K562 (cell line): Measurements from ENCODE around the gene ZNF189. TPM values are rescaled to one million over a fixed set of nuclear protein-coding genes. Genes with fewer than 3 reads are reported as not detected.

Source experiments
- ATAC-seq: fragments of 200-7000 bp; cut with Tn5 transposase; 3 replicates; pipeline ENCODE4 v1.9.1; 2020; ENCODE audit warnings: moderate library complexity
- BruUV-seq: library from RNA; stranded (reverse); fragments of 400-500 nt; replicated peaks from 2 replicates; lab custom pipeline; 2021; lab: Mats Ljungman, UMichigan
- CTCF ChIA-PET: fragments of 300-600 bp; formaldehyde crosslinking; extraction: SDS; loops from one replicate; lab custom pipeline; 2021; ENCODE audit warnings: low intra/inter-chr PET ratio; lab: Yijun Ruan, JAX
- POLR2A ChIA-PET: fragments of 300-600, 350-650 bp; sonication (Branson Sonifier 250); formaldehyde crosslinking; extraction: SDS; loops from one replicate; lab custom pipeline; 2021; ENCODE audit warnings: antibody characterized with exemption, inconsistent platforms; lab: Yijun Ruan, JAX
- DNase-seq, 4 experiments: peaks; one replicate each; pipeline versions ENCODE4 v3.0.0 to v3.0.0-alpha.2; 2011 to 2018; ENCODE audit warnings: low spot score in 3 of 4, mixed read lengths in 3 of 4; ENCODE audit errors: extremely low read depth in 1 of 4
- FAIRE-seq: peaks from 2 replicates; lab custom pipeline; 2011; peaks lifted over from hg19 to GRCh38; lab: Jason Lieb, UNC
- H2AFZ ChIP-seq: 2 replicates; pipeline ENCODE4 v1.6.0; 2011; ENCODE audit warnings: low read depth, low read length, control low read depth, inconsistent platforms
- H3K27ac ChIP-seq: fragments of 200-600 bp; 3 replicates; pipeline ENCODE4 v1.8.0; 2011; ENCODE audit warnings: low read depth, mild to moderate bottlenecking, control low read depth, inconsistent platforms, low read length, moderate library complexity, mixed read lengths; ENCODE audit errors: extremely low read depth
- H3K27me3 ChIP-seq, 2 experiments: fragments of 300-600 bp in 1 of 2; 2 replicates in 1 of 2; 3 replicates in 1 of 2; pipeline versions ENCODE4 v1.6.0 to v1.8.0; 2011; ENCODE audit warnings: inconsistent platforms in 2 of 2, low read length in 2 of 2, mild to moderate bottlenecking in 1 of 2, mixed read lengths in 1 of 2, moderate library complexity in 1 of 2; ENCODE audit not compliant: control insufficient read depth in 2 of 2, insufficient read depth in 2 of 2
- H3K36me3 ChIP-seq: fragments of 300-600 bp; 3 replicates; pipeline ENCODE4 v1.8.0; 2011; ENCODE audit warnings: mild to moderate bottlenecking, low read length, inconsistent platforms; ENCODE audit not compliant: control insufficient read depth, insufficient read depth
- H3K4me1 ChIP-seq, 2 experiments: fragments of 200-600 bp in 1 of 2; replicated peaks in 1 of 2; 2 replicates in 1 of 2; 3 replicates in 1 of 2; pipeline versions ENCODE4 v1.5.1 to v1.8.0; 2011; ENCODE audit warnings: inconsistent platforms in 2 of 2, low read length in 2 of 2, mild to moderate bottlenecking in 1 of 2, mixed read lengths in 1 of 2, moderate library complexity in 1 of 2; ENCODE audit not compliant: control insufficient read depth in 2 of 2, insufficient read depth in 2 of 2
- H3K4me2 ChIP-seq: 2 replicates; pipeline ENCODE4 v1.6.1; 2011; ENCODE audit warnings: low read length, control low read depth, inconsistent platforms, mixed read lengths; ENCODE audit not compliant: insufficient read depth
- H3K4me3 ChIP-seq: fragments of 200-600 bp; sonication (generic), shearing (Covaris generic); 2 replicates; pipeline ENCODE4 v1.5.1; 2016; ENCODE audit warnings: control low read depth, inconsistent platforms
- H3K79me2 ChIP-seq: fragments of 200-600 bp; 3 replicates; pipeline ENCODE4 v1.8.0; 2011; ENCODE audit warnings: low read length, inconsistent platforms; ENCODE audit not compliant: control insufficient read depth, insufficient read depth
- H3K9ac ChIP-seq, 2 experiments: 2 replicates each; pipeline versions ENCODE4 v1.6.0 to v1.6.1; 2011; ENCODE audit warnings: low read depth in 2 of 2, low read length in 2 of 2, control low read depth in 1 of 2, inconsistent platforms in 1 of 2, mild to moderate bottlenecking in 1 of 2, mixed read lengths in 1 of 2; ENCODE audit not compliant: insufficient read depth in 1 of 2
- H3K9me1 ChIP-seq: one replicate; pipeline ENCODE4 v1.6.0; 2011; ENCODE audit warnings: inconsistent platforms, mild to moderate bottlenecking, low read length, moderate library complexity; ENCODE audit not compliant: control insufficient read depth, insufficient read depth
- H3K9me3 ChIP-seq: replicated peaks from 2 replicates; pipeline ENCODE4 v1.5.1; 2011; ENCODE audit warnings: low read depth, low read length, inconsistent platforms; ENCODE audit not compliant: control insufficient read depth, insufficient read depth
- H4K20me1 ChIP-seq: replicated peaks from 2 replicates; pipeline ENCODE4 v1.6.1; 2011; ENCODE audit warnings: low read length, inconsistent platforms, mixed read lengths; ENCODE audit not compliant: control insufficient read depth, insufficient read depth
- CBFA2T2 ChIP-seq: fragments of 450-650 bp; conservative IDR thresholded peaks from 2 replicates; pipeline ENCODE4 v1.6.1; 2017; ENCODE audit warnings: mild to moderate bottlenecking
- CHD1 ChIP-seq: fragments of 200-600 bp; sonication (generic); IDR thresholded peaks from one replicate; pipeline ENCODE4 v1.6.1; 2012; ENCODE audit warnings: mild to moderate bottlenecking, moderate library complexity, low read length, inconsistent platforms
- ERF ChIP-seq: fragments of 450-650 bp; formaldehyde crosslinking; IDR thresholded peaks from 2 replicates; pipeline ENCODE4 v1.4.0; 2020; ENCODE audit warnings: mild to moderate bottlenecking, mixed read lengths
- ETV6 ChIP-seq, 3 experiments: fragments of 150-350 bp in 1 of 3; sonication (generic) in 1 of 3; formaldehyde crosslinking in 1 of 3; IDR thresholded peaks; 2 replicates each; pipeline versions ENCODE4 v1.6.1 to v1.8.0; 2014 to 2022; ENCODE audit warnings: borderline replicate concordance in 2 of 3, low read depth in 2 of 3, antibody characterized with exemption in 1 of 3, low read length in 1 of 3, mild to moderate bottlenecking in 1 of 3, missing genetic modification reagents in 1 of 3
- EWSR1 ChIP-seq: fragments of 450-650 bp; IDR thresholded peaks from 2 replicates; pipeline ENCODE4 v1.6.1; 2018; ENCODE audit warnings: borderline replicate concordance, mild to moderate bottlenecking, low read depth, moderate library complexity; ENCODE audit not compliant: partially characterized antibody
- HDAC3 ChIP-seq: fragments of 450-650 bp; IDR thresholded peaks from 2 replicates; pipeline ENCODE4 v1.6.1; 2018; ENCODE audit warnings: borderline replicate concordance, mild to moderate bottlenecking, moderate library complexity; ENCODE audit not compliant: partially characterized antibody
- HLTF ChIP-seq: fragments of 450-650 bp; IDR thresholded peaks from 2 replicates; pipeline ENCODE4 v1.6.1; 2016
- HNRNPH1 ChIP-seq: fragments of 200-400 bp; formaldehyde crosslinking; optimal IDR thresholded peaks from 2 replicates; pipeline ENCODE3; 2017; ENCODE audit warnings: low read depth, mild to moderate bottlenecking, low read length, moderate library complexity
- IRF2 ChIP-seq: sonication (generic); formaldehyde crosslinking; IDR thresholded peaks from 2 replicates; pipeline ENCODE4 v1.8.1; 2022; ENCODE audit warnings: mild to moderate bottlenecking, missing genetic modification reagents
- NFRKB ChIP-seq: fragments of 450-650 bp; IDR thresholded peaks from 2 replicates; pipeline ENCODE4 v1.6.1; 2016; ENCODE audit warnings: low read depth
- PRMT5 ChIP-seq: sonication (generic); formaldehyde crosslinking; IDR thresholded peaks from 2 replicates; pipeline ENCODE4 v1.5.0; 2020; ENCODE audit warnings: missing genetic modification reagents
- RBM15 ChIP-seq: fragments of 200-400 bp; formaldehyde crosslinking; IDR thresholded peaks from 2 replicates; pipeline ENCODE4 v1.6.1; 2018; ENCODE audit warnings: mild to moderate bottlenecking, low read length, moderate library complexity; ENCODE audit not compliant: insufficient read depth
- SMAD2 ChIP-seq: fragments of 150-350 bp; IDR thresholded peaks from 2 replicates; pipeline ENCODE4 v1.6.1; 2014; ENCODE audit warnings: low read depth, mild to moderate bottlenecking, low read length
- SMAD3 ChIP-seq: fragments of 450-650 bp; formaldehyde crosslinking; conservative IDR thresholded peaks from 2 replicates; pipeline ENCODE4 v1.4.0; 2020; ENCODE audit warnings: mild to moderate bottlenecking
- ZC3H4 ChIP-seq: sonication (generic); formaldehyde crosslinking; IDR thresholded peaks from 2 replicates; pipeline ENCODE4 v1.9.0; 2021; ENCODE audit warnings: missing genetic modification reagents, borderline replicate concordance
- ZNF586 ChIP-seq: fragments of 450-650 bp; formaldehyde crosslinking; conservative IDR thresholded peaks from 2 replicates; pipeline ENCODE4 v1.4.0; 2020; ENCODE audit warnings: mild to moderate bottlenecking, moderate library complexity
- ZNF785 ChIP-seq: fragments of 250-450 bp; sonication (Bioruptor Pico); IDR thresholded peaks from 2 replicates; pipeline ENCODE4 v1.4.0; 2020; ENCODE audit warnings: mild to moderate bottlenecking
- WGBS: fragments of 100-300 bp; shearing (Covaris generic); methylation state at CpG from one replicate; pipeline ENCODE4 v1.1.6; 2016; ENCODE audit warnings: low coverage, mixed read lengths; ENCODE audit not compliant: insufficient coverage; ENCODE audit errors: missing lambda C conversion rate; 5-methylcytosine and 5-hydroxymethylcytosine counted together
- in situ Hi-C: fragments of 300-500 bp; cut with MboI; formaldehyde crosslinking; loops from 4 replicates; pipeline ENCODE4 v1.15.0; 2018; ENCODE audit warnings: inconsistent platforms, mixed read lengths
- intact Hi-C: fragments of 100-400 bp; cut with micrococcal nuclease; formaldehyde crosslinking; loops from 2 replicates; pipeline ENCODE4 v1.14.2; 2022
- polyA plus RNA-seq, 8 experiments: library from polyadenylated mRNA; depleted of rRNA in 4 of 8; stranded (reverse) in 5 of 8; unstranded in 3 of 8; fragments of >200 nt; fragmentation: Nextera tagmentation in 2 of 8; fragmentation: Illumina TruSeq in 1 of 8; extraction: Ambion mirVana in 2 of 8; extraction: Trizol in 1 of 8; gene quantifications; 2 replicates each; pipeline versions ENCODE4 v1.2.1 to v1.2.3, GENCODE V29; 2011 to 2014; ENCODE audit warnings: inconsistent platforms in 1 of 8, missing spikeins in 1 of 8
- total RNA-seq, 7 experiments: library from RNA; depleted of rRNA in 6 of 7; stranded (reverse); fragments of >200 nt in 6 of 7; fragmentation: Illumina TruSeq in 2 of 7; extraction: Trizol in 2 of 7; gene quantifications; 2 replicates each; pipeline versions ENCODE4 v1.2.1 to v1.2.3, GENCODE V29; 2011 to 2021; ENCODE audit warnings: low replicate concordance in 1 of 7
- TF ChIP-seq, protein P1 (sequence below): sonication (generic); formaldehyde crosslinking; IDR thresholded peaks from 2 replicates; pipeline ENCODE4 v1.8.0; 2022; ENCODE audit warnings: mild to moderate bottlenecking, low read depth, missing genetic modification reagents
- TF ChIP-seq, protein P2 (sequence below): fragments of 450-650 bp; IDR thresholded peaks from 2 replicates; pipeline ENCODE4 v1.6.1; 2016; ENCODE audit warnings: low read depth, mild to moderate bottlenecking, moderate library complexity
- TF ChIP-seq, protein P3 (sequence below): sonication (generic); formaldehyde crosslinking; IDR thresholded peaks from 2 replicates; pipeline ENCODE4 v1.8.1; 2022; ENCODE audit warnings: missing genetic modification reagents

The ZNF189 gene
- total and polyA plus RNA-seq, 9 of the 15 experiments (the other 6 are each of a cell fraction or from before 2014, with no cell fraction given) = 2.4 to 15.3 (median 6.4) TPM

DNA sequence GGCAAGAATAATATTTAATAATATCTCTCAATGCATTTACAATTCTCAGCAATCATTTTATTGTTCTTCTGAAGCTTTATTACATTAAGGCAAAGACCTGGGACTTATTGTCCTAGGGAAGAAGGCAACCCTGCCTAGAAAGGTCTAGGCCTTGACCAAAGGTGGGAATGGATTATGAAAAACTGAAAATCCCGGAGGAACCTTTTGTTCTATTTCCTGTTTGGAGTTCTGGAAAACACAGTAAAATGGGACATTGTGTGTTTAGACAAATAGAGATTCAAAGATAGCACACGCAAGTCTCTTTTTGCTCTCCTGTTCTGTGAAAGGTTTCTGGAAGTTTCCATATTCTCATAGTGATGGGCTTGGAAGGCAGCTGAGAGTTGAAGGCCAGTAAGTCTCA lies 45.0 kb upstream of the ZNF189 start:
- no peak overlapping the region for H3K4me2 ChIP-seq
- intact Hi-C loops = no loop called here
- no peak for FAIRE-seq
- TF ChIP-seq IRF2 (no peak), ETV6 (IDR thresholded peaks at IDR 0.05; ENCODE audit: borderline replicate concordance in 1 of 2, low read depth in 2 of 2, low read length in 1 of 2) (no peak), ETV6 (CRISPR knock-in tag; IDR thresholded peaks at IDR 0.05; ENCODE audit: borderline replicate concordance) (no peak), HNRNPH1 (no peak), ZNF586 (CRISPR knock-in tag) (no peak), CBFA2T2 (no peak), SMAD3 (CRISPR knock-in tag) (no peak), PRMT5 (no peak), NFRKB (no peak), HDAC3 (no peak), HLTF (no peak), ZC3H4 (CRISPR knock-in tag) (no peak), ERF (no peak), CHD1 (no peak), RBM15 (no peak), EWSR1 (no peak), ZNF785 (CRISPR knock-in tag) (no peak), SMAD2 (no peak)
- TF ChIP-seq, protein P1, sequence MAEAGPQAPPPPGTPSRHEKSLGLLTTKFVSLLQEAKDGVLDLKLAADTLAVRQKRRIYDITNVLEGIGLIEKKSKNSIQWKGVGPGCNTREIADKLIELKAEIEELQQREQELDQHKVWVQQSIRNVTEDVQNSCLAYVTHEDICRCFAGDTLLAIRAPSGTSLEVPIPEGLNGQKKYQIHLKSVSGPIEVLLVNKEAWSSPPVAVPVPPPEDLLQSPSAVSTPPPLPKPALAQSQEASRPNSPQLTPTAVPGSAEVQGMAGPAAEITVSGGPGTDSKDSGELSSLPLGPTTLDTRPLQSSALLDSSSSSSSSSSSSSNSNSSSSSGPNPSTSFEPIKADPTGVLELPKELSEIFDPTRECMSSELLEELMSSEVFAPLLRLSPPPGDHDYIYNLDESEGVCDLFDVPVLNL (CRISPR knock-in tag) = no peak
- TF ChIP-seq, protein P2, sequence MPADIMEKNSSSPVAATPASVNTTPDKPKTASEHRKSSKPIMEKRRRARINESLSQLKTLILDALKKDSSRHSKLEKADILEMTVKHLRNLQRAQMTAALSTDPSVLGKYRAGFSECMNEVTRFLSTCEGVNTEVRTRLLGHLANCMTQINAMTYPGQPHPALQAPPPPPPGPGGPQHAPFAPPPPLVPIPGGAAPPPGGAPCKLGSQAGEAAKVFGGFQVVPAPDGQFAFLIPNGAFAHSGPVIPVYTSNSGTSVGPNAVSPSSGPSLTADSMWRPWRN = no peak
- TF ChIP-seq, protein P3, sequence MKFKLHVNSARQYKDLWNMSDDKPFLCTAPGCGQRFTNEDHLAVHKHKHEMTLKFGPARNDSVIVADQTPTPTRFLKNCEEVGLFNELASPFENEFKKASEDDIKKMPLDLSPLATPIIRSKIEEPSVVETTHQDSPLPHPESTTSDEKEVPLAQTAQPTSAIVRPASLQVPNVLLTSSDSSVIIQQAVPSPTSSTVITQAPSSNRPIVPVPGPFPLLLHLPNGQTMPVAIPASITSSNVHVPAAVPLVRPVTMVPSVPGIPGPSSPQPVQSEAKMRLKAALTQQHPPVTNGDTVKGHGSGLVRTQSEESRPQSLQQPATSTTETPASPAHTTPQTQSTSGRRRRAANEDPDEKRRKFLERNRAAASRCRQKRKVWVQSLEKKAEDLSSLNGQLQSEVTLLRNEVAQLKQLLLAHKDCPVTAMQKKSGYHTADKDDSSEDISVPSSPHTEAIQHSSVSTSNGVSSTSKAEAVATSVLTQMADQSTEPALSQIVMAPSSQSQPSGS (CRISPR knock-in tag) = no peak
- TF ChIP-seq, all 486 proteins: peak for 0
- ChIA-PET POLR2A (no interaction called here), CTCF (no interaction called here)
- Histone ChIP-seq H3K9me1 (no peaks in the 10 kb centered on the region), H3K27me3 (no peaks in the 10 kb centered on the region), H3K9ac (no peak overlapping the region), H4K20me1 (no peaks in the 10 kb centered on the region), H3K36me3 (no peaks in the 10 kb centered on the region), H3K9me3 (no peaks in the 10 kb centered on the region; the same call in 1 of the 2 replicates), H2AFZ (no peak overlapping the region), H3K4me3 (no peak overlapping the region), H3K27ac (no peak overlapping the region), H3K4me1 (peaks cover 0 to 5% of the 10 kb centered on the region in 2 experiments; a peak in 3 of 5 replicates), H3K79me2 (no peaks in the 10 kb centered on the region)
- no peak for ATAC-seq
- in situ Hi-C loops = no loop called here
- 64% methylated on average over 2 of the region's 2 CpGs for whole genome bisulfite sequencing
- no peak for DNase-seq
- no TSS peak for BruUV-seq
